ENCODE data around the gene STAG1. TPM values are rescaled to one million over a fixed set of nuclear protein-coding genes. Genes with fewer than 3 reads are reported as not detected.
"Not testable (repeated sequence)": the region's sequence is repeated elsewhere in the genome, so short reads cannot be mapped to it uniquely, and the experiment has no call there.

The STAG1 gene
- total RNA-seq, 1 donor from 2014 or later = 47.6 TPM

DNA sequence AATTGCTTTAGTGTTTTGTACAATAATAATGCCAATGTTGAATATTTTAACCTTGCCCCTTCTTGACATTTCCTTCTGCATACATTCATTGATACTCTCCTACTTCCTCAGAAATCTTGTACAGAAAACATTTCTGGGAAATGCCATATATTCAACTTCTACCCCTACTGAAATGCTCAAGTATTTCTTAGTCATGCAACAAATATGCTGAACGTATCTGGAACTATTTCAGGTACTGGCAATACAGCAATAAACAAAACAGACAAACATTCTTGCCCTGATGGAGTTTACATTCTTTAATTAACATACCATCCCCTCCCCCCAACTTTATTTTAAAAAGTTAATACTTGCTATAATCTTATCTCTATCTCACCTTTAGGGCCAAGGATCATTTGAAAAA is 147.2 kb downstream of the STAG1 start:
- intact Hi-C loops (cut with micrococcal nuclease) = no loop called here

DNA sequence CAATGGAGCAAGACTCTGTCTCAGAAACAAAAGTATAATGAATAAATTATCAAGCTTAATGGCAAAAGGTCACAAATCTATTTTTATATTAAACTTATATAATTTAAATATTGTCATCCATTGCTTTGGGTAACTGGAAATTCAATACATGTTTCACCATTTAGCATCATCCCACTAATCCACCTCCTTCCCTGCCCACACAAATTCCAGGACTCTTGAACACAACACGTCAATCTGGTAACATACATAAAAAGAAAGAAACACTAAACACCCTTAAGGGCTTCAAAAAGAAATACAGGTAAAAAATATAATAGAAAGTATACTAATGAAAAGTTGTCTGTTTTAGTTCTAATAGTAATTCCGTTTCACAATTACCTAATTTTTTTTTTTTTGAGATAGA is 149.4 kb downstream of the STAG1 start:
- intact Hi-C loops (cut with micrococcal nuclease) = no loop called here

DNA sequence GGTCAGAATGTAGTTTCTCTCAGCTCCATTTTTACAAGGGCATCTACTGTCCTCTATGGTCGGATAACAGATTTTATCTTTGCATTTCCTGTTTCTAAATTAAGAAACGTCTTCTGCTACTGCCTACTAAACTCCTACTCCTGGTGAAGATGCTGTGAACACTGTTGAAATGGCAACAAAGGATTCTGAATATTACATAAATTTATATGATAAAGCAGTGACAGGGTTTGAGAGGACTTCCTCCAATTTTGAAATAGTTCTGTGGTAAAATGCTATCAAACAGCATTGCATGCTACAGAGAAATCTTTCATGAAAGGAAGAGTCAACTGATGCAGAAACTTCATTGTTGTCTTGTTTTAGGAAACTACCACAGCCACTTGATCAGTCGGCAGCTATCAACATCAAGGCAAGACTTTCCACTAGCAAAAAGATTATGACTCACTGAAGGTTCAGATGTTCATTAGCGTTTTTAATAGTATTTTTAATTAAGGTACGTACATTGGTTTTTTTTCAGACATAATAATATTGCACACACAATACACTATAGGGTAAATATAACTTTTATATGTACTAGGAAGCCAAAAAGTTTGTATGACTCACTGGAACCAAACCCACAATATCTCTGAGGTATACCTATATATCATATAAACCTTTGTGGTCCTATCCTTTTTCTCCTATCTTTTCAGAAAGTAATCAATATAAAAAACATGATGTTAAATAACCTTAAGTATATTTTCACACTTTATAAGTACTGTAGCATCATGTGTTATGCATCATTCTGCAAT is 156.1 kb downstream of the STAG1 start:
- intact Hi-C loops (cut with micrococcal nuclease) = no loop called here

DNA sequence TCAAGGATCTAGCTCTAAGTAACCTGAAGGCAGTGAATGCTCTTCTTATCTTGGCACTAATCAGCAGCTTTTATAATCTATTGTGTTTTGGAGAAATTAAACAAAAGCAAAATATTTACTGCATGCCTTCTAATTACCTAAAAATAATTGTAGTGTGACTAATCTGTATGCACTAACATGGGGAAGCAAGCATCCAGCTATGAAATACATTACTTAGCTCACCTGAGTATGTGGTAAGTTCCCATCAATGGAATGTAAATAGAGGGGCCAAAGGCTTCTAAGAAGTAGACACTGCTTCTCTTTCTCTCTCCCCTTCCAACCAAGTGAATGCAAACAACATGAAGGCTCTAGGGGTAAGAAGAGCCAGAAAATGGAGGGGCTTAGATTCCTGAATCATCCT is 165.6 kb downstream of the STAG1 start:
- intact Hi-C loops (cut with micrococcal nuclease) = no loop called here

DNA sequence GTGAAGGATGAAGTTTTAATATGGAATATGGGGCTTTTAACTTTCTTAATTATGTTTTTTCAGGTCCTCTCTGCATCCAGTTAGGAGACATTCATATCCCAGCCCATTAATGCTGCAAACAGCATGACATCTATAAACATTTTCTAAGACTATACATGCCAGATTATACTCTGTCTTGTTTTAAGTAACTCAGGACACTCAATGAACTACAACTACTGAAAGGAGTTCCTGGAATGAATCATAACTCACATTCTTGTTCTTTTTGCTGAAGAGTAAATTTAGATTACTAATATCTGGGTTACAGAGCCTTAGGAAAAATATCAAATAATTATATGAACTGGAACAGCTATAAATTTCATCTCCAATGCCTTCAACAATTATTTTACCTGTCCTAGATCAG is 167.4 kb downstream of the STAG1 start:
- intact Hi-C loops (cut with micrococcal nuclease) = no loop called here

DNA sequence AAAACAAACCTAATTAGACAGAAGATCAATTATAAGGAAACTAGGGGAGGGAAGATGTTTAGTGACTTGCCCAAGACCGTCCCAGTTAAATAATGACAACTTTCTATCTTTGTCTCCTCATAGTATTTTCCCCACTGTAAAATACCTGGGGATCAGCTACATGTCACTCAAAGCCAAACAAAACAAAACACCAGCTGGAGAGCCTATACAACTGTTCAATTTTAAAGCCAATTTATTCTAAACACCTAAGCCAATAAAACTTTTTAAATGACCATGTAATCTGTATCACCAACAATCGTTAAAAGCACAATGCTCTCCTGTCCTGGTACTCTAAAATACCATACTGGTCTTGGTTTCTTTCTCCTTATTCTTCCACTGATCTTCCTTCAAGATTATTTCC is 168.4 kb downstream of the STAG1 start:
- intact Hi-C loops (cut with micrococcal nuclease) = no loop called here

- intact Hi-C loops (cut with micrococcal nuclease) = no loop called here
Observed at GRCh38 chr3:136577791-136578190, 174.4 kb downstream of the STAG1 start.

- intact Hi-C loops (cut with micrococcal nuclease) = no loop called here
Observed at GRCh38 chr3:136576279-136577009, 175.7 kb downstream of the STAG1 start.

GRCh38 chr3:136567599-136568188 is 184.5 kb downstream of the STAG1 start:
- intact Hi-C loops (cut with micrococcal nuclease) = no loop called here

- intact Hi-C loops (cut with micrococcal nuclease) = not testable (repeated sequence)
Observed at GRCh38 chr3:136564962-136565361, 187.2 kb downstream of the STAG1 start.

DNA sequence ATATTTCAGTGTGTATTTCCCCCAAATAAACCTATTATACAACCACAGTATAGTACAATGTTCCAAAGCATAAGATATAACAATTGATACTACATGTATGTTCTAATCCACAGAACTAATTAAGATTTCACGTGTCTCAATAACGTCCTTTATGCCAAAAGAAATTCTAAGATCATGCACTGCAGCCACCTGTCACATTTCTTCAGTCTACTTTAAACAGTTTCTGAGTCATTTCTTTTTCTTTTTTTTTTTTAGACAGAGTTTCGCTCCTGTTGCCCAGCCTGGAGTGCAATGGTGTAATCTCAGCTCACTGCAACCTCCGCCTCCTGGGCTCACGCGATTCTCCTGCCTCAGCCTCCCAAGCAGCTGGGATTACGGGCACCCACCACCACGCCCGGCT is 190.2 kb downstream of the STAG1 start:
- intact Hi-C loops (cut with micrococcal nuclease) = no loop called here

DNA sequence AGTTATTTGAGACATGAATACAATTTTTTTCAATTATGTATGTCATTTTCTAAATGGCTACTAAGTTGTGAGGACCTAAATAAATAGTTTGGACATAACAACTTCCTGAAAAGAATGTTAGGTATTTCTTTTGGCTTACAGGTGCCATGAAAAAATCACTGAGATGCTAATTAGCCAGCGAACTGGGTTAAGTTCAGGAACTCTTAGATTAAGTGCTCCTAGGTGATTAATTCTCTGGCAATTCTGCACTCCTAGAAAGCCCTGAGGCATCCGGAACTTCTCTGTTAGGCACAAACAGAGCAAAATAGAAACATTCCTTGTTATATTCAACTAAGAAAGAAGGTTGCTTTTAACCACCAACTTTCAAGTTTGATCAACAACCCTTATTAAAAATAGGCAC is 192.3 kb downstream of the STAG1 start:
- intact Hi-C loops (cut with micrococcal nuclease) = no loop called here

DNA sequence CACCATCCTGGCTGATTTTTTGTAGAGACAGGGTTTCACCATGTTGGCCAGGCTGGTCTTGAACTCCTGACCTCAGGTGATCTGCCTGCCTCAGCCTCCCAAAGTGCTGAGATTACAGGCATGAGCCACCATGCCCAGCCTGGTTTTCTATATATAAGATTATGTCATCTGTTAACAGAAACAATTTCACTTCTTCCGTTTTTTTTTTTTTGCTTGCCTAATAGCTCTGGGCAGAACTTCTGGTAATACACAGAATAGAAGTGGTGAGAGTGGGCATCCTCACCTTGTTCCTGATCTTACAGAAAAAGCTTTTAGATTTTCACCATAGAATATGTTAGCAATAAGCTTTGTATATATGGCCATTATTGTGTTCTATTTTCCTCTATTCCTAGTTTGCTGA is 202.7 kb downstream of the STAG1 start:
- intact Hi-C loops (cut with micrococcal nuclease) = loop anchor here (5.0 kb wide), 1 partner anchor 463 kb away; no protein-coding TSS in a partner anchor

DNA sequence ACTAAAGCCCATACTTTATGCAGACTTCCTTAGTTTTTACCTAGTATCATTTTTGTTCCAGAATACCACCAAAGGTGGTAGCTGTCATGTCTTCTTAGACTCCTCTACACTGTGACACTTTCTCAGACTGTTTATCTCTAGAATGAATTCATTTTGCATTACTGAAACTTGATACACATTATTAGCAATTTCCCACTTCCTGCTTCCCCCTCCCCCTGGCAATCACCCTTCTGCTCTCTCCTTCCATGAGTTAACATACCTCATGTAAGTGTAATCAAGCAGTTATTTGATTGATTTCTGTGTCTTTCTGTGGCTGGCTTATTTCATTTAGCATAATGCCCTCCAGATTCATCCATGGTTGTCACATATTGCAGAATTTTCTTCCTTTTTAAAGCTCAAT is 204.9 kb downstream of the STAG1 start:
- intact Hi-C loops (cut with micrococcal nuclease) = loop anchor here (2.0 to 5.0 kb wide), 2 partner anchors 206 to 465 kb away; partner anchors contain the start of gene STAG1

DNA sequence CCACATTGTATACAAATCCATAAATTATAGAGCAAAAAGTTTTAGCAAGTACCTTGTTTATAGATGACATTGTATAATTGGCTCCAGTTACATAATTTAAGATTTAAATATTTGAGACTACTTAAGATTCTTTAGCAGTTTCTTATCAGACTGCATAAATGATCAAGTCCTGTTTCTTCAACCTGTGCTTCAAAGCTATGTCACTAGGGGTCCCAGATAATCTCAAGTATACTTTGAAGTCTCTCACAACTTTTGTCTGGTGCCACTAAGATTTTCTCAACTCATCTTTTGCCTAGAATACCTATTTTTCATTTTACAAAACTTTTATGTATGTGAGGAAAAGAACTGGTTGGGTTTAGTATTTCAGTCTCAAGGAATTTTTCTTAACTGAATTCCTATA is 205.5 kb downstream of the STAG1 start:
- intact Hi-C loops (cut with micrococcal nuclease) = loop anchor here (2.0 to 5.0 kb wide), 2 partner anchors 206 to 466 kb away; partner anchors contain the start of gene STAG1

DNA sequence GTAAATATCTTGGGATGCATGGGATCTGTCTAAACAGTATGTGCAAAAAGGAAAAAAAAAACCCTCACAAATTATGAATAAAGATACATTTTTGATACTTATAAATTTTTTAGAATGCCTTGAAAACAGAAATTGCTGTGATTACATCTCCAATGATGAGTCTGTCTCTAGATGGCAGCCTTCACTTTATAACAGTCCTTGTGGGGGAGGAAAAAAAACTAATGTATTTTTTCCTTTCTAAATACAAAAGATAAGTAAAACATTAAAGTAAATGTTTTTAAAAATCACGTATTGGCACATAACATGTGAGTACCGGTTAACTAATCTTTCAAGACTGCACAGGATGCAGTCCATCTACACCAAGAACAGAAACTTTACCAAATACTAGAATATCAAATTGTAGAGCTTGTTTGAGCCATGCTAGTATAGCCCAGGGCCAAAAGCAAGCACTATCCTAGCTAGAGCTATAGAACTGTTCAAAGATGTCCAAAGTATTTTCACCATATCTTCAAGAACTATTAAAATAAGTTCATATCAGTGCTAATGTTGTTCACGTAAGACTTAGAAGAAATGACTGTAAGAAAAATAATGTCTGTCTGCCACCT is 206.4 kb downstream of the STAG1 start:
- intact Hi-C loops (cut with micrococcal nuclease) = loop anchor here (2.0 to 5.0 kb wide), 2 partner anchors 207 to 467 kb away; partner anchors contain the start of gene STAG1

GRCh38 chr3:136544532-136544931 is 207.6 kb downstream of the STAG1 start:
- intact Hi-C loops (cut with micrococcal nuclease) = no loop called here

GRCh38 chr3:136543385-136543784 is 208.8 kb downstream of the STAG1 start:
- intact Hi-C loops (cut with micrococcal nuclease) = no loop called here

GRCh38 chr3:136535906-136536305 is 216.3 kb downstream of the STAG1 start:
- intact Hi-C loops (cut with micrococcal nuclease) = no loop called here

DNA sequence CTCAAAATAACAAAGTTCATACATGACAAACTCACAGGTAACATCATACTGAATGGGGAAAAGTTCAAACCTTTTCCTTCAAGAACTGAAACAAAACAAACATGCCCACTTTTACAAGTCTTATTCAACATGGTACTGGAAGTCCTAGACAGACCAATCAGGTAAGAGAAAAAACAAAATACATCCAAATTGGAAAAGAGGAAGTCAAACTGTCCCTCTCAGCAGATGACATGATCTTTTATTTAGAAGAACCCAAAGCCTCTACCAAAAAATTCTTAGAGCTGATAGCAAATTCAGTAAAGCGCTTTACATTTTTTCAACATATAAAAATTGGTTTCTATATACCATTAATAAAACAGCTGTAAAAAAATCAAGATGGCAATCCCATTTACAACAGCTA is 219.4 kb downstream of the STAG1 start:
- intact Hi-C loops (cut with micrococcal nuclease) = no loop called here

DNA sequence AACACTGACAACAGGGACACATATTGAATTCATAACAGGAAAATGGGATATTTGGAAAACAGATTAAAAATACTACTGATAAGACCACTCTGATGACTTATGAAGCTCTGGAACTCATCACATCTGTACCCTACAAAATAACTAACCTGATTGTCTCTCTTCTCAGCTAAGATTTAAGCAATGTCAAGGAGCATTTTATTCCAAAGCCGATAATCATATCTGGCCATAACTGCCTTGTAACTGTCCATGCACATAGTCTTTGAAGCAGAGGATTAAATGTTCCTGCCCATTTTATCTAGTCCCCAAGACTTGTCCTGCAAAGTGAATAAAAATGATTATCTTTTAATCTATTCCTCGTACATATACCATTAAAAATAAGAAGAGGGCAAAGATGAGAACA is 234.1 kb downstream of the STAG1 start:
- intact Hi-C loops (cut with micrococcal nuclease) = no loop called here

DNA sequence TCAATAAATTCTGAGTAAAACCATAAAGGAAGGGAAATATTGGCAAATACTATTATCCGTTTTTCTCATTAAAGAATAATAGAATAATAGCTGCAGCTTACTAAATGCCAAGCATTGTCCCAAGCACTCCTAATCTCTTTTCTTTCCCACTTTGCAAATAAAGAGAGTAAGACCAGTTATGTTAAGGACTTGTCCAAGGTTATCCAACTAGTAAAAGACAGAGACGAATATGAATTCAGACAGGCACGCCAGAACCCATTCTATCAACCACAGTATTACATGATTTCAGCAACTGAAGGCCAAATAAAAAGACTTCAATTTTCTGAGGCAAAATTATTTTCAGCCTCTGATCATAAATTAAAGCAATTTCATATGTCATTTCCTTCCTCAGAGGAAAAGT is 235.5 kb downstream of the STAG1 start:
- intact Hi-C loops (cut with micrococcal nuclease) = no loop called here
